HUES48 (cell line): Measurements from ENCODE around the gene ESR2.
"Not testable (repeated sequence)": the region's sequence is repeated elsewhere in the genome, so short reads cannot be mapped to it uniquely, and the experiment has no call there.

Source experiments
- H3K27ac ChIP-seq: one replicate; pipeline ENCODE4 v1.7.0; 2013; ENCODE audit warnings: low read depth, low read length, inconsistent platforms
- H3K27me3 ChIP-seq: 2 replicates; pipeline ENCODE4 v1.6.1; 2013; ENCODE audit warnings: mild to moderate bottlenecking, low read length; ENCODE audit not compliant: control insufficient read depth, insufficient read depth
- H3K36me3 ChIP-seq: 2 replicates; pipeline ENCODE4 v1.6.1; 2013; ENCODE audit warnings: low read length; ENCODE audit not compliant: control insufficient read depth, insufficient read depth
- H3K4me1 ChIP-seq: 2 replicates; pipeline ENCODE4 v1.6.1; 2013; ENCODE audit warnings: mild to moderate bottlenecking, low read length; ENCODE audit not compliant: control insufficient read depth, insufficient read depth
- H3K4me3 ChIP-seq: 2 replicates; pipeline ENCODE4 v1.5.1; 2013; ENCODE audit warnings: mild to moderate bottlenecking, low read depth, low read length
- H3K9ac ChIP-seq: 2 replicates; pipeline ENCODE4 v1.6.1; 2013; ENCODE audit warnings: mild to moderate bottlenecking, low read depth, low read length, moderate library complexity
- H3K9me3 ChIP-seq: 2 replicates; pipeline ENCODE4 v1.6.1; 2013; ENCODE audit warnings: low read length; ENCODE audit not compliant: control insufficient read depth, insufficient read depth

ESR2 gene

DNA sequence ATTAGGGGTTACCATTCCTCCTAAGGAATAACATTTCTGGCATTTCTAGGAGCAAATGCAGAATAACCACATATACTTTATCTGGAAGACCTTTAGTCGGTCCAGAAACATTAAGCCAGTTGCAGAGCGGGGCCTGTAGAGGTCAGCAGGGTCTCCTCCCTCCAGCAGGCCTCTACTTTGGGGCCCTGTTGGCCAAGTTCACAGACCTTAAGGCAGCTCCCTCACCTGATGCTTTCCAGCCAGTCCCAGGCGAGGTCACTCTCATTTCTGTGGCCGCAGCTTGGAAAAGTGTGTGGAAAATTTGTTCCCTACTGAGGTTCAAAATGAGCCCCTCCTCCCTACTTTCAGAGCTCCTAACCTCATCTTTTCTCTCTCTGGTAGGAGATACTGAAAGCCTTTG lies 74.1 kb downstream of the ESR2 start:
- H3K9me3 ChIP-seq = no peaks in the 10 kb centered on the region
- no peaks in the 10 kb centered on the region for H3K27me3 ChIP-seq
- H3K36me3 ChIP-seq = peaks cover 94% of the 10 kb centered on the region
- H3K4me1 ChIP-seq = no peaks in the 10 kb centered on the region
- no peak overlapping the region for H3K27ac ChIP-seq
- no peak overlapping the region for H3K4me3 ChIP-seq
- no peak overlapping the region for H3K9ac ChIP-seq

DNA sequence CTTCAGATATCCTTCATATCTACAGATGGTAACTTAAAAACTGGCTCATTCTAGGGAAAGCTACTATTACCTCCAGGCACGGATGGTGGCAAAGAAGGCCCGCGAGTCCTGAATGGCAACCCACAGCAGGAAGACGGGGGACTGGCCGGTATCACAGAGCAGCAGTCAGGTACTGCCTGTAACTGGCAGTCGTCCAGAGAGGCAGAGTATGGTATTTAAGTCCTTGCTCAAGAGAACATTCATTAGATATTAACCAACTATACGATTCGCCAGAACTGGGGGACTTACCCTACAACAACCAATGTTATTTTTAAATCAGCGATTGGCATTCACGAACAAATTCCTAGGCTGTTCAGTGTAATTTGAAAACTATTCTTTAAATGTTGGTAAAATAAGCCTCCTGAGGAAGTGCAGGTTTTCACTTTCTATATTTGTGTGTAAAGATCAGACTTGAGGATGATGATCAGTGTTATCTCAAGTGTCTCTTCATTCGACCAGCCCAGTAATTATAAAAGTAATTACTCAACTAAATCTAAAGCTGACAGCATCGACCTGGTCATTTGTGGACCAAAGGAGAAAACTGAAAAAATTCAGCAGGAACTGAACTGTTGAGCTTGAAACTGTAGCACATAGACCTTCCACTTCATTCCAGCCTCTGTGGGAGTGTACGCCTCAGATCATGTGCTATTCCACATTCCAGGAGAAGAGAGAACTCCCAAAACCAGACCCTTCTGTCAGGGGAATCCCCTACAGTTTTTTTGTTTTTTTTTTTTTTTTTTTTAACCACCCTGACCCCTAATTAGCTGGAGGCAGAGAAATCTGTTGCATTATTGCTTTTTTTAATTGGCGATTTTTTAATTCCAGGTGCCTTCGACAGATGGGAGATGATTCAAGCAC lies 75.6 kb downstream of the ESR2 start:
- Histone ChIP-seq H3K27ac (no peak overlapping the region), H3K4me3 (no peak overlapping the region), H3K4me1 (no peaks in the 10 kb centered on the region), H3K9ac (no peak overlapping the region), H3K9me3 (no peaks in the 10 kb centered on the region), H3K27me3 (no peaks in the 10 kb centered on the region), H3K36me3 (peaks cover 97% of the 10 kb centered on the region)

DNA sequence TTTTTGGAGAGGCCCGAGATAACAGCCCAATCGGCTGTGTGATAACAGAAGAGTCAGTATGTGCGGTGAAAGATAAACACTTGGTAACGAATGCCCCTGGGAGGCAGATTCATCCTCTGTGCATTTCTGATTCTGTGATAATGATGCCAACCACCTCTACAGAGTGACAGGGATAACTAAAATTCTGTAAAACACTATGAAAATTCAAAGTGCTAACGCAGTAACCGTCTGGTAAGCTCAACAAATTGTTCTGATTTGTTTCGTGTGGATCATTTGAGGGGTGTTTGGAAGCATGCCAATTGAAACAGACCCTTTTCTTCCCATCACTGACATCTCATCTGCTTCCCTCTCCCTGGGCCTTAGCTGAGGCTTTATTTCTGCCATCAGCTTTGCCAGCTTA lies 76.3 kb downstream of the ESR2 start:
- Histone ChIP-seq H3K9me3 (no peaks in the 10 kb centered on the region), H3K36me3 (peaks cover 97% of the 10 kb centered on the region), H3K4me3 (no peak overlapping the region), H3K27me3 (no peaks in the 10 kb centered on the region), H3K27ac (no peak overlapping the region), H3K4me1 (no peaks in the 10 kb centered on the region), H3K9ac (no peak overlapping the region)

DNA sequence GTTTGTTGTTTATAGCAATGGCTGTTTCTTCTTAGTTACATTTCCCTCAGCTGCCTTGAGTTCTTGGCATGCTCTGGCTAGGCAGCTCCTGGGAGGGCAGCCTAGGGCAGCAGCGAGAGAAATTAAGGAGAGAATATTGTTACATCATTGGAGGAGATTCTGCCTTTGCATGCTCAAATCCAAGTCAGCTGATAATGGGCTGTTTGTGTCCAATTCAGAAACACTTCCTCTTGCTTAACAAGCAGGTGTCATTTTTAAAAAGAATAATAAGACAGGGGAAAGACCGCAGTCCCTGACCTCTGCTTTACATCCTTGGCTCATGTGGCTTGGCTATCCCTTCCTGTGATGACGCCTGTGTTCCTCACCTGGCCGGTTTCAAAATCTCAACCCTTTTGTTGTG lies 76.9 kb downstream of the ESR2 start:
- H3K36me3 ChIP-seq = peaks cover 99% of the 10 kb centered on the region
- H3K9ac ChIP-seq = no peak overlapping the region
- H3K27me3 ChIP-seq = no peaks in the 10 kb centered on the region
- no peak overlapping the region for H3K4me3 ChIP-seq
- no peaks in the 10 kb centered on the region for H3K9me3 ChIP-seq
- H3K4me1 ChIP-seq = no peaks in the 10 kb centered on the region
- no peak overlapping the region for H3K27ac ChIP-seq

DNA sequence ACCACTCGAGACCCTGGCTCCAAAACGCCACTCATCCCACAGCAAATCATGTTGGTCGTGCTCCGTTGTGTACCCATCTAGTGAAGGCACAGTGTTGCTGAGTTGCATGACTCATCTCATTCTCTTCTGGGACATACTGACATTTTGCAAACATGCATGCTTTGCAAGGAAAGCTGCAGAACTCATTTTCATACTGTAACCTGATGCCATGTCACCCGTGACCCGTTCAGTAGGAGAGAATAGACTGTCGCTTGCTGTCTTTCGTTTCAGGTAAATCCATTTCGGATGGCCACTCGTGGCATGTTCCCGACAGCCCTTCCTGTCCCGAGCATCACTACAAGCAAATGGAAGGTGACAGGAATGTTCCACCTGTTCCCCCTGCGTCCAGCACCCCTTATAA lies 78.2 kb downstream of the ESR2 start:
- H3K4me3 ChIP-seq = no peak overlapping the region
- no peaks in the 10 kb centered on the region for H3K9me3 ChIP-seq
- H3K9ac ChIP-seq = no peak overlapping the region
- no peak overlapping the region for H3K27ac ChIP-seq
- H3K4me1 ChIP-seq = no peaks in the 10 kb centered on the region
- H3K36me3 ChIP-seq = peaks cover 99% of the 10 kb centered on the region
- no peaks in the 10 kb centered on the region for H3K27me3 ChIP-seq

DNA sequence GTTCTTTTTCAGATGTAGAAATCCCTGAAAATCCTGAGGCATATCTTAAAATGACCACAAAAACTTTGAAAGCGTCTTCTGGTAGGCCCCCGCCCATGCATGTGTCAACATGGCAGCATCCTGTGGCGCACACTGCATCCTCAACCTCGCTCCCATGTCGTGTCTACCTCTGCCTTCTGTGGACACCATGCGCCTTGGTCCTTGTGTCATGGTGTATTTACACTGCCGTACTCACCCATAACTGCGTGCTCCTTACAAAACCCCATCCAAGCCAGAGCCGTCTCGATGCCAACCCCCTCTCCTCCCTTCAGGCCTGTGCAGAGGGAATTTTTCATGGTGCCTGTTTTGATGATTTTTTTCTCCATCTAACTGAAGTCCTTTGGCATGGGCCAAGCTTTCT lies 78.9 kb downstream of the ESR2 start:
- Histone ChIP-seq H3K27ac (no peak overlapping the region), H3K4me1 (no peaks in the 10 kb centered on the region), H3K36me3 (peaks cover 97% of the 10 kb centered on the region), H3K9me3 (no peaks in the 10 kb centered on the region), H3K4me3 (no peak overlapping the region), H3K9ac (no peak overlapping the region), H3K27me3 (no peaks in the 10 kb centered on the region)

DNA sequence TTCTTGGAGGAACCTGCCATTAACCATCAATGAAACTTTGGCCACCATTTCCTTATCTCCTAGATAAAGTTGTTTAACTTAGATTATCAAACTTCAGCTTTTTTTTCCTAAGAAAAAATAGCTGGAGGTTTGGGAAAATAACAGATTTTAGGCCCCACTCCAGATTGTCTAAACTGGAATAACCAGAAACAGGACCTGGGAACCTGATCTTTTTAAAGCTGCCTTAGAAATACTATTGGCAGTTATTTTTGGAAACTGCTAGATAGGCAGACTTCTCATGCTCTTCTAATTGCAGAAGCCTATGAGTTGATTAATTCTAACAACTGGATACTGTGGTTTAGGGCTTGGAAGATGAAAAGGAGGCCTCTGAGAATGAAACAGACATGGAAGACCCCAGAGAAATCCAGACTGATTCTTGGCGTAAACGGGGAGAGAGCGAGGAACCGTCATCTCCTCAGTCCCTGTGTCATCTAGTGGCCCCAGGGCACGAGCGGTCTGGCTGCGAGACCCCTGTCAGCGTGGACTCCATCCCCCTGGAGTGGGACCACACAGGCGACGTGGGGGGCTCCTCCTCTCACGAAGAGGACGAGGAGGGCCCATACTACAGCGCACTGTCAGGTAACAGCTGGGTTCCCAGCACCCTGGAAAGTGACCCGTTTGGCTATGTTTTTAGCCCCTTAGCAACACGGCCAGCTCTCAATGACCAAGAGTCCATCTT lies 80.2 kb downstream of the ESR2 start:
- Histone ChIP-seq H3K36me3 (peaks cover 97% of the 10 kb centered on the region), H3K9ac (no peak overlapping the region), H3K4me3 (no peak overlapping the region), H3K27me3 (no peaks in the 10 kb centered on the region), H3K9me3 (no peaks in the 10 kb centered on the region), H3K4me1 (no peaks in the 10 kb centered on the region), H3K27ac (no peak overlapping the region)

DNA sequence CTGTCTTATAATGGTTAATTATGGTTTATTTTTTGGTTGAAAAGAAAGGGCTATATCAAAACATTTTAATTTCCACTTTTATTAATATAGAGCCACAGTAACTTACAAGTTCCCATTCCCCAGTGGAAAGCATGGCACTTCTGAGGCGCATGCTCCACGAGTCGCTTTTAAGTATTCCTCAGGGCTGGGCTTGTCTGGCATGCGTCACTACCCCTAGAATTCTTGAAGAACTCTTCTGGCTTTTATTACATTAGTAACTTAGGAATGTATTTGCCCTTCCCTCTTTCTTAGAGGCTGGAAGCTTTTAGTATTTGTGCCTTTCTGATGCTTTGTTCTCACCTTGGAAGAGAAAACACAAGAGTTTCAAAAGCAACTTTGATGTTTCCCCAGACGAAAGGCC lies 81.1 kb downstream of the ESR2 start:
- no peaks in the 10 kb centered on the region for H3K27me3 ChIP-seq
- no peak overlapping the region for H3K4me3 ChIP-seq
- H3K36me3 ChIP-seq = peaks cover 97% of the 10 kb centered on the region
- no peaks in the 10 kb centered on the region for H3K4me1 ChIP-seq
- no peaks in the 10 kb centered on the region for H3K9me3 ChIP-seq
- no peak overlapping the region for H3K9ac ChIP-seq
- H3K27ac ChIP-seq = no peak overlapping the region

DNA sequence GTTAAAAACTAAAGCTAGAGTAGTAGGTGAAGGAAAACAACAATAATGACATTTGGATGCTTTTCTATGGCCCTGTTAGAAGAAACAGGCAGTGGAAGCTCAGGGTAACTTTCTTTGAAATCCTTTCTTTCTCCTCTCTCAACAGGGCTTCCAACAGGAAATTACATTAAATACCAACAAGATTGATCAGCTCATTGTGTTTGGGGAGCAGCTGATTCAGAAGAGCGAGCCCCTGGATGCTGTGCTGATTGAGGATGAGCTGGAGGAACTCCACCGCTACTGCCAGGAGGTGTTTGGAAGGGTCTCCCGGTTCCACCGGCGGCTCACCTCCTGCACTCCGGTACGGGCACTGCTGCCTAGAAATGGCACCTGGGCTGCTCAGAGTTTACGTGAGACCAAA lies 81.5 kb downstream of the ESR2 start:
- Histone ChIP-seq H3K9me3 (no peaks in the 10 kb centered on the region), H3K4me1 (no peaks in the 10 kb centered on the region), H3K36me3 (peaks cover 97% of the 10 kb centered on the region), H3K4me3 (no peak overlapping the region), H3K27ac (no peak overlapping the region), H3K27me3 (no peaks in the 10 kb centered on the region), H3K9ac (no peak overlapping the region)

DNA sequence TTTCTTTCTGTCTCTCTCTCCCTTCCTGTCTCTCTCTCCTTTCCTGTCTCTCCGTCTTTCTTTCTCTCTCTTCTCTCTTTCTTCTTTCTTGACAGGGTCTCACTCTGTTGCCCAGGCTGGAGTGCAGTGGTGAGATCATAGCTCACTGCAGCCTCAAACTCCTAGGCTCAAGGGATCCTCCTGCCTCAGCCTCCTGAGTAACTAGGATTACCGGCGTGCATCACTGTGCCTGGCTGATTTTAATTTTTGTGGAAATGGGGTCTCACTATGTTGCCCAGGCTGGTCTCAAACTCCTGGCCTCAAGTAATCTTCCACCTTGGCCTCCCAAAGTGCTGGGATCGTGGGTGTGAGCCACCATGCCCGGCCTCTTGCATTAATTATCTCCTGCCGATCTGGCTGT lies 83.3 kb downstream of the ESR2 start:
- H3K27ac ChIP-seq, H3K4me3 ChIP-seq, H3K9me3 ChIP-seq, H3K4me1 ChIP-seq, H3K9ac ChIP-seq, H3K27me3 ChIP-seq: not testable (repeated sequence)
- H3K36me3 ChIP-seq = peaks cover 80% of the 10 kb centered on the region

DNA sequence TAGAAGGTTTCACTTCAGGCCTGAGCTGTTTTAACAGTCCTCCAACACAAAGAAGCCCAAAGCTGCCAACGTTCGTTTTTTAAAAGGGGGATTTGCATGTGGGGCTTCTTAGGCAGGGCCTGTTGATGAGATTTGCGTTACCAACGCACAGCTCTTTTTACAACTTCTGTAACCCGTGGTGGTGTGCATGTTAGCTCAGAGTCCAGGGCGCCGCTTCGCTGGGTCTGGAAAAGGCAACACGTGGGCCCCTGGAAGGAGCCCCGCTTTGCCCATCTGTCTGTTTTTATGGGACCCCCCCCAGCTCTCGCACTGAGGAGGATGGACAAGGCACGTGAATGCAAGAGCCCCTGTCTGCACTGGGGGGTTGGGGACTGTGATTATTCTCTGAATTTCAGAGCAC lies 84.0 kb downstream of the ESR2 start:
- H3K4me1 ChIP-seq = no peaks in the 10 kb centered on the region
- H3K36me3 ChIP-seq = peaks cover 74% of the 10 kb centered on the region
- H3K9ac ChIP-seq = no peak overlapping the region
- H3K4me3 ChIP-seq = no peak overlapping the region
- H3K27me3 ChIP-seq = no peaks in the 10 kb centered on the region
- H3K27ac ChIP-seq = no peak overlapping the region
- no peaks in the 10 kb centered on the region for H3K9me3 ChIP-seq
